Measurements from ENCODE around the gene PRSS36.

The PRSS36 gene

DNA sequence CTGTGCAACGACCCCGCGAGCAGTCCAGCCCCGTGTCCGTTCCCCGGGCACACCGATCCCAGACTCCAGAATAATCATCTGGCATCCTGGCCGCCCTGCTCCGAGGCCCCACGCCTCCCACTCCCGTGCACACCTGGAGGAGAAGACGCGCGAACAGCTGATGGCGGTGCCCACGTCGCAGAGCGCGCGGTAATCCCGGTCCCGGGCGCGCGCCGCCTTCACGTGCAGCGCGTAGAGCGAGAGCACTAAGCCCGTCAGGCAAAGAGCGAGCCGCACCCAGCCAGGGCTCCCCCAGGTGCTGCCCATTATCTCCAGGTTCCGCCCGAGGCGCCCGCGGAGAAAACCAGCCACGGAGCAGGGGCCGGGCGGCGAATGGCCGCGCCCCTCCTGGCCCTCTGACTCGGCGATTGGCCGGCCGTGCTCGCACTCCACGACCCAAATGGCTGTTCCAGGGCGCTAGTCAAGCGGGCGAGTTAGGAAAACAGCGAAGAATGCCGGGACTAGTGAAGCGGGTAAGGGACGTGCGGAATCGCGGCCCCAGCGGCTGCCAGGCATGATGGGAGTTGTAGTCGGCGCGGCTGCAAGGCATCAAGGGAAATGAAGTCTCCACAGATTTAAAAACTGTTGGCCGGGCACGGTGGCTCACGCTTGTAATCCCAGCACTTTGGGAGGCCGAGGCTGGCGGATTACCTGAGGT lies 55.3 kb downstream of the PRSS36 start, which contains the start of gene VKORC1:
Gene VKORC1 (minus strand): TSS at position 374 of the 697 bp plus-strand sequence. CDS start 68 bp downstream, at position 306.
- DNase-seq: peak; percentile 89

- DNase-seq: no peak
Measured at GRCh38 chr16:31094088-31094423, 55.8 kb downstream of the PRSS36 start.

- peak; percentile 8 for DNase-seq
Measured at GRCh38 chr16:31093132-31093703, 56.6 kb downstream of the PRSS36 start.

DNA sequence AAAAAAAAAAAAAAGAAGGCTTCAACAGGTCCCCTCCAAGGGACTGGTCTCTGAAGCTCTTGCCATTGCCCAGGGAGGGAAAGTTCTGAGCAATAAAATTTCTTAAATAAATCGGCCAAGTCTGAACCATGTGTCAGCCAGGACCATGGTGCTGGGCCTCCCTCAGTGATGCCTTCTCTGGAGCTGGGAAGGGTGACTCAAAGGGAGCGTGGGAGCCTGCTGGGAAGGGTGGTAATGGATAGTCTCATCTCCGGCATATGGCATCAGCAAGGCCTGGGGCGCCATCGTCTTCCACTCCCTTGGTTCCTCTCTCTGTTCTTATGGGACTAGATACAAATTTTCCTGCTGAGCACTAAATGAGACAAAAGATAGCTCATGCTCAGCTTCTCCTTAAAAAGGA lies 57.5 kb downstream of the PRSS36 start:
- no peak for DNase-seq

DNA sequence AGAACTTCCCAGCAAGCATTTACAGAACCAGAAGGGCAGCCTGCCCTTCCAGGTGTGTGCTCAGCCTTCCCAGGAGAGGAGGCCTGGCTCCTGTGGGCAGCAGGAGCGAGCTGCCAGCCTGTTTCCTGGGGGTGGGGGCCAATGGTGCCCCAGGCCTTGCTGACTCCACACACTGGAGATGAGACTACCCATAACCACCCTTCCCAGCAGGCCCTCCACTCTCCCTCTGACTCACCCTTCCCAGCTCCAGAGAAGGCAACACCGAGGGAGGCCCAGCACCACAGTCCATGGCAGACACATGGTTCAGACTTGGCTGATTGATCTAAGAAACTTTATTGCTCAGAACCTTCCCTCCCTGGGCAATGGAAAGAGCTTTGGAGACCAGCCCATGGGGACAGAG lies 59.3 kb downstream of the PRSS36 start:
- DNase-seq: no peak

- no peak for DNase-seq
Measured at GRCh38 chr16:31089199-31089598, 60.7 kb downstream of the PRSS36 start.

Measured in NCI-H2107 (cell line).